GM18861 (cell line): ENCODE measurements around the gene NPHS1.
"Not testable (repeated sequence)": the region's sequence is repeated elsewhere in the genome, so short reads cannot be mapped to it uniquely, and the experiment has no call there.

ENCODE experiments used
- ATAC-seq: cut with Tn5 transposase; IDR thresholded peaks from one replicate; pipeline ENCODE4 v1.9.1; 2021; ENCODE audit not compliant: unreplicated experiment

NPHS1 gene

GRCh38 chr19:35874392-35874930 is 22.2 kb upstream of the NPHS1 start:
- no peak for ATAC-seq

GRCh38 chr19:35872180-35872579 is 19.9 kb upstream of the NPHS1 start:
- no peak for ATAC-seq

- ATAC-seq = no peak
Observed at GRCh38 chr19:35871611-35872010, 19.3 kb upstream of the NPHS1 start.

GRCh38 chr19:35870798-35871197 is 18.5 kb upstream of the NPHS1 start:
- ATAC-seq = no peak

- ATAC-seq = not testable (repeated sequence)
Observed at GRCh38 chr19:35870124-35870736, 17.9 kb upstream of the NPHS1 start.

GRCh38 chr19:35869327-35870123 is 17.2 kb upstream of the NPHS1 start:
- no peak for ATAC-seq

- no peak for ATAC-seq
Observed at GRCh38 chr19:35868823-35869326, 16.6 kb upstream of the NPHS1 start.

- no peak for ATAC-seq
Observed at GRCh38 chr19:35868172-35868822, 16.0 kb upstream of the NPHS1 start, which contains the start of gene APLP1. Gene APLP1, plus strand, starts transcription at chr19:35868574. Its CDS starts 63 bp downstream, at chr19:35868637.

GRCh38 chr19:35863018-35863417 is 10.7 kb upstream of the NPHS1 start:
- no peak for ATAC-seq

GRCh38 chr19:35862528-35862927 is 10.2 kb upstream of the NPHS1 start:
- no peak for ATAC-seq

- ATAC-seq = no peak
Observed at GRCh38 chr19:35861640-35862160, 9.4 kb upstream of the NPHS1 start.

GRCh38 chr19:35860818-35861639 is 8.7 kb upstream of the NPHS1 start:
- no peak for ATAC-seq

- ATAC-seq = no peak
Observed at GRCh38 chr19:35860436-35860817, 8.1 kb upstream of the NPHS1 start.

GRCh38 chr19:35859414-35859813 is 7.1 kb upstream of the NPHS1 start:
- ATAC-seq = no peak

- ATAC-seq = no peak
Observed at GRCh38 chr19:35858311-35858710, 6.0 kb upstream of the NPHS1 start.

- ATAC-seq = no peak
Observed at GRCh38 chr19:35856546-35857149, 4.3 kb upstream of the NPHS1 start, which contains the start of gene KIRREL2. Gene KIRREL2, plus strand, starts transcription at chr19:35856911. Its CDS starts 209 bp downstream, at chr19:35857120.

GRCh38 chr19:35853038-35853756 is 893 bp upstream of the NPHS1 start:
- no peak for ATAC-seq

GRCh38 chr19:35851213-35852028 is 883 bp downstream of the NPHS1 start:
- ATAC-seq = no peak
